Liver (tissue), 9 donors: ENCODE measurements around the gene AHCY. TPM values are rescaled to one million over a fixed set of nuclear protein-coding genes. Genes with fewer than 3 reads are reported as not detected.

Experiments
- DNase-seq: peaks from one replicate; pipeline ENCODE4 v3.0.0-alpha.2; 2017; ENCODE audit warnings: low spot score
- H3K27ac ChIP-seq, 2 donors: one replicate each; pipeline ENCODE4 v1.7.0; 2013; ENCODE audit warnings: inconsistent platforms in 2 of 2, low read length in 2 of 2, control low read depth in 1 of 2, low read depth in 1 of 2, mild to moderate bottlenecking in 1 of 2
- H3K27me3 ChIP-seq, 4 donors: one replicate each; pipeline versions ENCODE4 v1.6.1 to v1.7.0; 2013; ENCODE audit warnings: low read length in 3 of 4, inconsistent platforms in 1 of 4, mild to moderate bottlenecking in 1 of 4, moderate library complexity in 1 of 4; ENCODE audit not compliant: control insufficient read depth in 4 of 4, insufficient read depth in 4 of 4
- H3K36me3 ChIP-seq, 4 donors: one replicate each; pipeline versions ENCODE4 v1.6.1 to v1.7.0; 2013; ENCODE audit warnings: low read length in 3 of 4, mild to moderate bottlenecking in 3 of 4, low read depth in 1 of 4, moderate library complexity in 1 of 4; ENCODE audit not compliant: control insufficient read depth in 4 of 4, insufficient read depth in 3 of 4
- H3K4me1 ChIP-seq, 4 donors: one replicate each; pipeline versions ENCODE4 v1.6.1 to v1.7.0; 2013; ENCODE audit warnings: low read length in 3 of 4, mild to moderate bottlenecking in 3 of 4, moderate library complexity in 1 of 4; ENCODE audit not compliant: control insufficient read depth in 4 of 4, insufficient read depth in 4 of 4
- H3K4me3 ChIP-seq, 3 donors: one replicate each; pipeline versions ENCODE4 v1.6.1 to v1.7.0; 2013; ENCODE audit warnings: low read length in 3 of 3, control low read depth in 1 of 3, low read depth in 1 of 3, mild to moderate bottlenecking in 1 of 3
- H3K9ac ChIP-seq, 2 donors: one replicate each; pipeline ENCODE4 v1.7.0; 2013; ENCODE audit warnings: low read length in 2 of 2, mild to moderate bottlenecking in 2 of 2, moderate library complexity in 2 of 2, control low read depth in 1 of 2, low read depth in 1 of 2
- H3K9me3 ChIP-seq, 4 donors: one replicate each; pipeline versions ENCODE4 v1.6.1 to v1.7.0; 2013; ENCODE audit warnings: low read length in 3 of 4; ENCODE audit not compliant: control insufficient read depth in 4 of 4
- ATF3 ChIP-seq: IDR thresholded peaks from 2 replicates; pipeline ENCODE4 v1.6.1; 2016; ENCODE audit warnings: antibody characterized with exemption
- CTCF ChIP-seq: fragments of 150-350 bp; IDR thresholded peaks from 2 replicates; pipeline ENCODE4 v1.5.1; 2017; ENCODE audit warnings: improper control_type of control experiment, low read depth, low read length; ENCODE audit not compliant: missing input control
- EGR1 ChIP-seq, 2 donors: IDR thresholded peaks; 2 replicates each; pipeline ENCODE4 v1.6.1; 2016 to 2018; ENCODE audit warnings: antibody characterized with exemption in 2 of 2, low read depth in 2 of 2
- FOXA1 ChIP-seq: IDR thresholded peaks from 2 replicates; pipeline ENCODE4 v1.6.1; 2016; ENCODE audit warnings: antibody characterized with exemption
- FOXA2 ChIP-seq: IDR thresholded peaks from 2 replicates; pipeline ENCODE4 v1.6.1; 2016; ENCODE audit warnings: antibody characterized with exemption
- GABPA ChIP-seq, 2 donors: IDR thresholded peaks in 1 of 2; conservative IDR thresholded peaks in 1 of 2; 2 replicates each; pipeline ENCODE4 v1.6.1; 2016; ENCODE audit warnings: antibody characterized with exemption in 2 of 2, mild to moderate bottlenecking in 1 of 2, moderate library complexity in 1 of 2
- HNF4A ChIP-seq, 2 donors: conservative IDR thresholded peaks; 2 replicates each; pipeline ENCODE4 v1.6.1; 2016; ENCODE audit warnings: antibody characterized with exemption in 2 of 2, mild to moderate bottlenecking in 2 of 2
- HNF4G ChIP-seq: IDR thresholded peaks from 2 replicates; pipeline ENCODE4 v1.6.1; 2016; ENCODE audit warnings: antibody characterized with exemption
- JUND ChIP-seq, 2 donors: IDR thresholded peaks; 2 replicates each; pipeline ENCODE4 v1.6.1; 2016; ENCODE audit warnings: antibody characterized with exemption in 2 of 2
- MAX ChIP-seq: IDR thresholded peaks from 2 replicates; pipeline ENCODE4 v1.6.1; 2016; ENCODE audit warnings: antibody characterized with exemption
- NR2F2 ChIP-seq: IDR thresholded peaks from 2 replicates; pipeline ENCODE4 v1.6.1; 2016; ENCODE audit warnings: antibody characterized with exemption
- RAD21 ChIP-seq, 2 donors: IDR thresholded peaks; 2 replicates each; pipeline ENCODE4 v1.6.1; 2016; ENCODE audit warnings: antibody characterized with exemption in 2 of 2, mild to moderate bottlenecking in 2 of 2
- REST ChIP-seq: IDR thresholded peaks from 2 replicates; pipeline ENCODE4 v1.6.1; 2016; ENCODE audit warnings: antibody characterized with exemption, mild to moderate bottlenecking
- RXRA ChIP-seq, 2 donors: IDR thresholded peaks; 2 replicates each; pipeline ENCODE4 v1.6.1; 2017 to 2018; ENCODE audit warnings: antibody characterized with exemption in 2 of 2, mild to moderate bottlenecking in 1 of 2
- SP1 ChIP-seq: IDR thresholded peaks from 2 replicates; pipeline ENCODE4 v1.6.1; 2018; ENCODE audit warnings: antibody characterized with exemption, mild to moderate bottlenecking
- TAF1 ChIP-seq: conservative IDR thresholded peaks from 2 replicates; pipeline ENCODE4 v1.6.1; 2016; ENCODE audit warnings: antibody characterized with exemption, mild to moderate bottlenecking
- YY1 ChIP-seq: IDR thresholded peaks from 2 replicates; pipeline ENCODE4 v1.6.1; 2016; ENCODE audit warnings: antibody characterized with exemption, mild to moderate bottlenecking
- ZBTB33 ChIP-seq: IDR thresholded peaks from 2 replicates; pipeline ENCODE4 v1.6.1; 2016; ENCODE audit warnings: antibody characterized with exemption
- WGBS: extraction: QIAGEN DNeasy Blood & Tissue Kit; methylation state at CpG from one replicate; pipeline ENCODE4 v1.1.7; 2013; 5-methylcytosine and 5-hydroxymethylcytosine counted together
- polyA plus RNA-seq, 2 donors: library from polyadenylated mRNA; stranded (reverse) in 1 of 2; unstranded in 1 of 2; fragments of 200-250 nt in 1 of 2; fragments of >200 nt in 1 of 2; fragmentation: Nextera tagmentation in 1 of 2; extraction: Ambion mirVana in 1 of 2; gene quantifications; one replicate each; pipeline versions ENCODE4 v1.2.1 to v1.2.3, GENCODE V29; 2013 to 2015
- total RNA-seq, 2 donors: library from RNA; depleted of rRNA; stranded (reverse); fragments of >200 nt; gene quantifications; one replicate each; pipeline ENCODE4 v1.2.3, GENCODE V29; 2014
- donor health status: healthy.
- donor health status: healthy.
- donor health status: healthy.
- donor health status: healthy.
- donor health status: healthy.

The AHCY gene
- total and polyA plus RNA-seq, 4 donors = 56.0 to 138 (median 113) TPM

GRCh38 chr20:34309691-34310090 lies 6.5 kb upstream of the AHCY start:
- Histone ChIP-seq H3K36me3 (no peaks in the 10 kb centered on the region), H3K27ac (no peak overlapping the region), H3K9ac (no peak overlapping the region), H3K4me1 (peaks cover 0 to 41% (median 30%) of the 10 kb centered on the region in 4 donors), H3K4me3 (no peak overlapping the region), H3K9me3 (no peaks in the 10 kb centered on the region), H3K27me3 (no peaks in the 10 kb centered on the region)
- 95% methylated on average over 3 of the region's 3 CpGs for WGBS
- no peak for DNase-seq
- TF ChIP-seq RXRA (IDR thresholded peaks at IDR 0.05) (no peak), HNF4G (no peak), ZBTB33 (no peak), MAX (no peak), FOXA1 (no peak), REST (no peak), CTCF (no peak), JUND (IDR thresholded peaks at IDR 0.05) (no peak), HNF4A (conservative IDR thresholded peaks at IDR 0.05) (no peak), SP1 (no peak), EGR1 (IDR thresholded peaks at IDR 0.05; ENCODE audit: low read depth in 2 of 2) (no peak), ATF3 (no peak), RAD21 (IDR thresholded peaks at IDR 0.05) (no peak), FOXA2 (no peak), GABPA (IDR thresholded peaks at IDR 0.05 in 1 of 2, conservative IDR thresholded peaks at IDR 0.05 in 1 of 2) (no peak), NR2F2 (no peak), YY1 (no peak), TAF1 (no peak)
